Measurements from ENCODE around the gene VN1R5.

DNA sequence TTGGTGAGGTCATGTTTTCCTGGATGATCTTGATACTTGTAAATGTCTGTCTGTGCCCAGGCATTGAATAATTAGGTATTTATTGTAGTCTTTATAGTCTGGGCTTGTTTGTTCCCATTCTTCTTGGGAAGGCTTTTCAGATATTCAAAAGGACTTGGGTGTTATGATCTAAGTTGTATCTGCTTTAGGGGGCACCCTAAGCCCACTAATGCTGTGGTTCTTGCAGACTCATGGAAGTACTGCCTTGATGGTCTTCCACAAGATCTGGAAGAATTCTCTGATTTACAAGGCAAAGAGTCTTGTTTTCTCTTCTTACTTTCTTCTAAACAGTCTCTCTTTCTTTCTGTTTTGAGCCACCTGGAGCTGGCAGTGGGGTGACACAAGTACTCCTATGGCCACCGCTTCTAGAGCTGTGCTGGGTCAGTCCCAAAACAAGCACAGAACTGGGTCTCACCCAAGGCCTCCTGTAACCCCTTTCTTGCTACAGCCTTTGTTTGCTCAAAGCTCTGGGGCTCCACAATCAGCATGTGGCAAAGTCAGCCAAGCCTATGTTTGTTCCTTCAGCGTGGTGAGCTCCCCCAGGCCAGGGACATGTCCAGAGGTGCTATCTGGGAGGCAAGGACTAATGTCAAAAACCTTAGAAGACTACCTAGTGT, 12.6 kb downstream of the VN1R5 start:
- TF ChIP-seq, protein P1, sequence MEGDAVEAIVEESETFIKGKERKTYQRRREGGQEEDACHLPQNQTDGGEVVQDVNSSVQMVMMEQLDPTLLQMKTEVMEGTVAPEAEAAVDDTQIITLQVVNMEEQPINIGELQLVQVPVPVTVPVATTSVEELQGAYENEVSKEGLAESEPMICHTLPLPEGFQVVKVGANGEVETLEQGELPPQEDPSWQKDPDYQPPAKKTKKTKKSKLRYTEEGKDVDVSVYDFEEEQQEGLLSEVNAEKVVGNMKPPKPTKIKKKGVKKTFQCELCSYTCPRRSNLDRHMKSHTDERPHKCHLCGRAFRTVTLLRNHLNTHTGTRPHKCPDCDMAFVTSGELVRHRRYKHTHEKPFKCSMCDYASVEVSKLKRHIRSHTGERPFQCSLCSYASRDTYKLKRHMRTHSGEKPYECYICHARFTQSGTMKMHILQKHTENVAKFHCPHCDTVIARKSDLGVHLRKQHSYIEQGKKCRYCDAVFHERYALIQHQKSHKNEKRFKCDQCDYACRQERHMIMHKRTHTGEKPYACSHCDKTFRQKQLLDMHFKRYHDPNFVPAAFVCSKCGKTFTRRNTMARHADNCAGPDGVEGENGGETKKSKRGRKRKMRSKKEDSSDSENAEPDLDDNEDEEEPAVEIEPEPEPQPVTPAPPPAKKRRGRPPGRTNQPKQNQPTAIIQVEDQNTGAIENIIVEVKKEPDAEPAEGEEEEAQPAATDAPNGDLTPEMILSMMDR (conservative IDR thresholded peaks at IDR 0.05 in 1 of 2, IDR thresholded peaks at IDR 0.05 in 1 of 2; ENCODE audit: extremely low read depth in 1 of 2, insufficient read depth in 1 of 2, low read depth in 1 of 2, low read length in 2 of 2), result no peak
- no peak for TF ChIP-seq EZH2 (IDR thresholded peaks at IDR 0.05; ENCODE audit: borderline replicate concordance, low read length)

All from mammary epithelial cell (primary cell).